Stomach smooth muscle (tissue), 2 donors: ENCODE results near the gene OGDHL.

Experiments
- H3K27ac ChIP-seq: one replicate; pipeline ENCODE4 v1.7.0; 2013; ENCODE audit warnings: mild to moderate bottlenecking, low read length, inconsistent platforms
- H3K27me3 ChIP-seq, 2 donors: one replicate each; pipeline ENCODE4 v1.7.0; 2013; ENCODE audit warnings: low read length in 2 of 2; ENCODE audit not compliant: insufficient read depth in 2 of 2, control insufficient read depth in 1 of 2
- H3K36me3 ChIP-seq, 2 donors: one replicate each; pipeline ENCODE4 v1.7.0; 2013; ENCODE audit warnings: low read length in 2 of 2; ENCODE audit not compliant: control insufficient read depth in 2 of 2, insufficient read depth in 2 of 2
- H3K4me1 ChIP-seq: one replicate; pipeline ENCODE4 v1.7.0; 2013; ENCODE audit warnings: low read length; ENCODE audit not compliant: control insufficient read depth, insufficient read depth
- H3K4me3 ChIP-seq, 2 donors: one replicate each; pipeline ENCODE4 v1.7.0; 2013; ENCODE audit warnings: low read length in 2 of 2
- H3K9ac ChIP-seq, 2 donors: one replicate each; pipeline ENCODE4 v1.7.0; 2013; ENCODE audit warnings: low read length in 2 of 2, mild to moderate bottlenecking in 1 of 2
- H3K9me3 ChIP-seq, 2 donors: one replicate each; pipeline ENCODE4 v1.7.0; 2013; ENCODE audit warnings: low read length in 2 of 2; ENCODE audit not compliant: control insufficient read depth in 2 of 2
- donor health status: healthy.
- donor health status: Pancreatic carcinoma.

The OGDHL gene

DNA sequence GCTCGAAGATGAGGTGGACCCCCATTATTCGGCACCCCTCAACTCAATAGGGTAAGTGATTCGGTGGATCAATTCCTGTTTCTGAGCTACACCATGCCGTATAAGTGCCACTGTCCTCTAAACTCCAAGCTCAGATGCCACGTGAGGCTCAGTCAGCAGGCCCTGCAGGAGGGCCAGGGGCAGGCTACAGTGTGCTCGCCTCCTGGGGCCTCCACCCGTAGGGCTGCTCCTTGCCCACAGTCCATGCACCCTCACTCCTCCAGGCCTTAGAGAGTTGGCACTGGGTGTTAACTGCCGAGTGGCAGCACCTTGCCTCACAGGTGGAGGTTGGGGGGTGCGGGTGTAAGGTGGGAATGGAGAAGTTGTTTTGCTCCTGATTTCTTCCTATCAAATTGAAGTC is 70.5 kb downstream of the OGDHL start:
- H3K27me3 ChIP-seq, result peaks cover 12 to 30% of the 10 kb centered on the region in 2 donors
- no peaks in the 10 kb centered on the region for H3K36me3 ChIP-seq
- H3K4me3 ChIP-seq, result no peak overlapping the region
- no peaks in the 10 kb centered on the region for H3K4me1 ChIP-seq
- H3K27ac ChIP-seq, result no peak overlapping the region
- H3K9ac ChIP-seq, result no peak overlapping the region
- H3K9me3 ChIP-seq, result peaks cover 0 to 8% of the 10 kb centered on the region in 2 donors

DNA sequence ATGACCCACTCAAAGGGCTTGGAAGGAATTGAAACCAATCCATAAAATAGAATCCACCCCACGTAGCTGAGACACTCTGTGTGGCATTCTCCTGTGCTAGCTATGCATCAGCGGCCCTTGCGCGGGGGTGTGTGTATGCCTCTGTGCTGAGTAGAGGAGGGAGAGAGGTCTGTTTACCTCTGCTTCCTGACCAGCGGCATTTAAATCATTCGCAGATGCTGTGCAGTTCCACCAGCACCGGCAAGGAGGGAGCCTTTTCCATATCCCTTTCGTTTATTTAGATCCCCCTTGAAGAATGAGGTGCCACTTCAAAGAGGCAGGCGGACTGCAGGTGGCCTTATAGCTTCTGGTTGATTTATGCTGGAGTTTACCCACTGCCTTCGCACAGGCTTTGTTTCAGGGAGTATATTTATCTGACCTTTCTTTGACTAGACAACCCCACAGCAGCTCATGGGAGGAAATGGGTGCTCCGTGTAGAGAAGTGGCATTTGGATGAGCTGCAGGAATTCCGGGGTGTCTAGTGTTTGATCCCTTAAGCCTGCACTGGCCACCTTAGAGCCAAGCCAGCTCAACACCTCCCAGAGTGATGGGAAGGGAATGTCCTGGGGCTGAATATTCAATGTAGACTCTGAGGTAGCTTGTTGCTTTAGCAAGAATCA is 71.3 kb downstream of the OGDHL start:
- Histone ChIP-seq H3K27ac (no peak overlapping the region), H3K4me1 (no peaks in the 10 kb centered on the region), H3K4me3 (no peak overlapping the region), H3K27me3 (peaks cover 12 to 30% of the 10 kb centered on the region in 2 donors), H3K36me3 (no peaks in the 10 kb centered on the region), H3K9me3 (peaks cover 0 to 9% of the 10 kb centered on the region in 2 donors), H3K9ac (no peak overlapping the region)

GRCh38 chr10:49689882-49690510 is 72.1 kb downstream of the OGDHL start:
- no peak overlapping the region for H3K4me3 ChIP-seq
- H3K27ac ChIP-seq, result no peak overlapping the region
- no peaks in the 10 kb centered on the region for H3K4me1 ChIP-seq
- H3K9ac ChIP-seq, result no peak overlapping the region
- peaks cover 12 to 30% of the 10 kb centered on the region in 2 donors for H3K27me3 ChIP-seq
- no peaks in the 10 kb centered on the region for H3K36me3 ChIP-seq
- H3K9me3 ChIP-seq, result peaks cover 0 to 9% of the 10 kb centered on the region in 2 donors

- H3K4me1 ChIP-seq, result no peaks in the 10 kb centered on the region
- H3K4me3 ChIP-seq, result no peak overlapping the region
- no peak overlapping the region for H3K27ac ChIP-seq
- H3K36me3 ChIP-seq, result no peaks in the 10 kb centered on the region
- peaks cover 0 to 9% of the 10 kb centered on the region in 2 donors for H3K9me3 ChIP-seq
- H3K27me3 ChIP-seq, result peaks cover 12 to 30% of the 10 kb centered on the region in 2 donors
- H3K9ac ChIP-seq, result no peak overlapping the region
Measured at GRCh38 chr10:49688920-49689319, 73.2 kb downstream of the OGDHL start.

GRCh38 chr10:49688261-49688846 is 73.8 kb downstream of the OGDHL start:
- Histone ChIP-seq H3K27ac (no peak overlapping the region), H3K36me3 (no peaks in the 10 kb centered on the region), H3K9me3 (peaks cover 0 to 5% of the 10 kb centered on the region in 2 donors), H3K4me1 (no peaks in the 10 kb centered on the region), H3K27me3 (peaks cover 12 to 25% of the 10 kb centered on the region in 2 donors), H3K4me3 (no peak overlapping the region), H3K9ac (no peak overlapping the region)

- Histone ChIP-seq H3K4me3 (no peak overlapping the region), H3K36me3 (no peaks in the 10 kb centered on the region), H3K27ac (no peak overlapping the region), H3K27me3 (peaks cover 12 to 23% of the 10 kb centered on the region in 2 donors), H3K9me3 (peaks cover under 1 to 5% of the 10 kb centered on the region in 2 donors), H3K9ac (no peak overlapping the region), H3K4me1 (no peaks in the 10 kb centered on the region)
Measured at GRCh38 chr10:49686651-49687050, 75.5 kb downstream of the OGDHL start.
